DMS153 (cell line): ENCODE results near the gene DNM3.

Source experiments
- DNase-seq: peaks from one replicate; lab custom pipeline; 2025; lab: John Stamatoyannopoulos, UW

The DNM3 gene

GRCh38 chr1:172140591-172140990 is 299.3 kb downstream of the DNM3 start:
- DNase-seq = no peak

- no peak for DNase-seq
Measured at GRCh38 chr1:172141341-172141881, 300.1 kb downstream of the DNM3 start.

- no peak for DNase-seq
Measured at GRCh38 chr1:172142324-172142723, 301.0 kb downstream of the DNM3 start.

- DNase-seq = no peak
Measured at GRCh38 chr1:172143384-172144055, 302.2 kb downstream of the DNM3 start.

GRCh38 chr1:172144445-172145061 is 303.3 kb downstream of the DNM3 start:
- DNase-seq = no peak

- no peak for DNase-seq
Measured at GRCh38 chr1:172145231-172145651, 303.9 kb downstream of the DNM3 start.

GRCh38 chr1:172145656-172146055 is 304.4 kb downstream of the DNM3 start:
- DNase-seq = no peak

- DNase-seq = no peak
Measured at GRCh38 chr1:172146141-172146850, 305.0 kb downstream of the DNM3 start.

GRCh38 chr1:172147541-172147940 is 306.2 kb downstream of the DNM3 start:
- DNase-seq = no peak

GRCh38 chr1:172148213-172148612 is 306.9 kb downstream of the DNM3 start:
- no peak for DNase-seq

- no peak for DNase-seq
Measured at GRCh38 chr1:172148707-172149106, 307.4 kb downstream of the DNM3 start.

- DNase-seq = no peak
Measured at GRCh38 chr1:172149346-172149745, 308.0 kb downstream of the DNM3 start.

- no peak for DNase-seq
Measured at GRCh38 chr1:172154551-172154950, 313.3 kb downstream of the DNM3 start.

GRCh38 chr1:172155766-172156165 is 314.5 kb downstream of the DNM3 start:
- DNase-seq = no peak

GRCh38 chr1:172162236-172162635 is 320.9 kb downstream of the DNM3 start:
- no peak for DNase-seq

- no peak for DNase-seq
Measured at GRCh38 chr1:172163498-172164215, 322.4 kb downstream of the DNM3 start.

GRCh38 chr1:172165403-172165802 is 324.1 kb downstream of the DNM3 start:
- DNase-seq = no peak

GRCh38 chr1:172167796-172168596 is 326.7 kb downstream of the DNM3 start:
- no peak for DNase-seq

- no peak for DNase-seq
Measured at GRCh38 chr1:172168597-172168872, 327.2 kb downstream of the DNM3 start.

GRCh38 chr1:172169836-172170235 is 328.5 kb downstream of the DNM3 start:
- no peak for DNase-seq

- no peak for DNase-seq
Measured at GRCh38 chr1:172172352-172172831, 331.1 kb downstream of the DNM3 start.

GRCh38 chr1:172176206-172176605 is 334.9 kb downstream of the DNM3 start:
- no peak for DNase-seq
